Choroid plexus epithelial cell (primary cell): Measurements from ENCODE around the gene STKLD1.

ENCODE experiments used
- DNase-seq: peaks from one replicate; pipeline ENCODE4 v3.0.0-alpha.2; 2010; ENCODE audit warnings: low read depth
- H3K4me3 ChIP-seq: 2 replicates; pipeline ENCODE4 v1.5.1; 2011; ENCODE audit warnings: low read depth, mild to moderate bottlenecking, control low read depth, low read length, moderate library complexity
- TF ChIP-seq, protein P1 (sequence below): conservative IDR thresholded peaks from 2 replicates; pipeline ENCODE4 v1.5.1; 2011; ENCODE audit warnings: low read depth, mild to moderate bottlenecking, control low read depth, inconsistent platforms, low read length, moderate library complexity

Gene STKLD1

DNA sequence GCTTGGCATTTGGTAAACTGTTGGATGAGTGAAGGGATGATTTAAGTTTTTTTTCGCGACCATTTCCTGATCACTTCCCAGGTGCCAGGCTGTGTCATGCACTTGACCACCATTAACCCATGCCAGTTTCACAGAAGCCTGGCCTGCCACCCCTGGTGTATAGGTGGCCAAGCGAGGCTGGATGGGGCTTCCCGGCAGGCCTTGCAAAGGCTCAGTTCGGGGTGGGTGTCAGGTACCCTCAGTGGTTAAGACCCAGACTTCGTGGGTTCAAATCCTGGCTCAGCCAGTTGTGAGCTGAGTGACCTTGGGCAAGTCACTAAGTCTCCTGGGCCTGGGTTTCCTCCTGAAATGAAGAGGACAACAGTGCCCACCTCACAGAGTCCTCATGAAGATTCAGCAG is 30.6 kb upstream of the STKLD1 start:
- TF ChIP-seq, protein P1, sequence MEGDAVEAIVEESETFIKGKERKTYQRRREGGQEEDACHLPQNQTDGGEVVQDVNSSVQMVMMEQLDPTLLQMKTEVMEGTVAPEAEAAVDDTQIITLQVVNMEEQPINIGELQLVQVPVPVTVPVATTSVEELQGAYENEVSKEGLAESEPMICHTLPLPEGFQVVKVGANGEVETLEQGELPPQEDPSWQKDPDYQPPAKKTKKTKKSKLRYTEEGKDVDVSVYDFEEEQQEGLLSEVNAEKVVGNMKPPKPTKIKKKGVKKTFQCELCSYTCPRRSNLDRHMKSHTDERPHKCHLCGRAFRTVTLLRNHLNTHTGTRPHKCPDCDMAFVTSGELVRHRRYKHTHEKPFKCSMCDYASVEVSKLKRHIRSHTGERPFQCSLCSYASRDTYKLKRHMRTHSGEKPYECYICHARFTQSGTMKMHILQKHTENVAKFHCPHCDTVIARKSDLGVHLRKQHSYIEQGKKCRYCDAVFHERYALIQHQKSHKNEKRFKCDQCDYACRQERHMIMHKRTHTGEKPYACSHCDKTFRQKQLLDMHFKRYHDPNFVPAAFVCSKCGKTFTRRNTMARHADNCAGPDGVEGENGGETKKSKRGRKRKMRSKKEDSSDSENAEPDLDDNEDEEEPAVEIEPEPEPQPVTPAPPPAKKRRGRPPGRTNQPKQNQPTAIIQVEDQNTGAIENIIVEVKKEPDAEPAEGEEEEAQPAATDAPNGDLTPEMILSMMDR, result no peak
- DNase-seq, result no peak
- no peak overlapping the region for H3K4me3 ChIP-seq

DNA sequence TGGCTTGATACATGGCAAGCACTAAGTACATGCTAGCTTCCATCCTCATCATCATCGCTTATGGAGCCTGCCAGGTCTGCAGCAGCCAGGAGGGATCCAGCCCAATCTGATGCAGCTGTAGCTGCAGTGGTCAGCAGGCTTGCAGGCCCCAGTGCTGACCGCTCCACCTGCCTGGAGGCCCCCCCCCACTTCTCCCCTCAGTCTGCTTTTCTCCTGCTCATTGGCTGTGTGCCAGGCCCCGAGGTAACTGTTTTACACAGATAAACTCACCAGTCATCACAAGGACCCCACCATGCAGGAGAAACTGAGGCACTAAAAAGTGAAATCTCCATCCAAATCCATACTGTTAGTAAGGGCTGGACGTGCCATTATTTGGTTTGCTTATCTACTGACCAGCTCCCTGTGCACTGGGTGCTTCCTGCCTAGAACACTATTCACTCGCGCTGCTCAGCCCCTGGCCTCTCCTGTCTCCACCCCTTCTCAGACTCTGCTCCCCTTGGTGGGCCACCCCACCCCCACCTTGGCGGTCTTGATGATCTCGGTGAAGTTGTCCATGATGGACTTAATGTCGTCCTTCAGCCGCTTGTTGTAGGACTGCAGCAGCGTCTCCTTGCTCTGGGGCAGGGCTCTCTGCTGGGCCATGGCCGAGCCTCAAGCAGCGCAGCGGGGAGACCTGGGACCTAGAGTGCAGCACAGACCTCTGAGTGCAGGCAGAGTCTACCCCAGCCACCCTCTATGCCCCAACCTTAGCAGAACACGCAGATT is 30.0 kb upstream of the STKLD1 start:
- H3K4me3 ChIP-seq, result peak overlapping the region; percentile 83
- TF ChIP-seq, protein P1, result no peak
- no peak for DNase-seq

DNA sequence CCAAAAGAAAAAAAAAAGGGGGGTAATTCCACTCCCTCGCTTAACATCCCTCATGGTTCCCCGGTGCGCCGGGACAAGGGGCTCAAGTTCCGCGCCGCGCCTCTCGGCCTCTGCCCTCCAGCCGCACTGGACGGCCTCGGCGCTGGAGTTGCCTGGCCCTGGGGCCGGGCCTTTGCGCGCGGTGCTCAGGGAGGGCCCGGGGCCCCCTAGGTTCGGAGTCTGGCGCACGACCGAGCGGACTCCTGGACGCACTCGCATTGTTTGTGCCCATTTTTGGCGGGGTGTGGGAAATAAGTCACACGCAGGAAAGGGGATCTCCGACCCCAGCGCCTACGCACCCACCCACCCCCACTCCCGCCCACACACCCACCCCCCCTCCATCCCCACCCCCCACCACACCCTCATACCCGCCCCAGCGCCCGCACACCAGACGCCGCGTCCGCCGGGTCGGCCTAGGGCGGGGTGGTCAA is 28.6 kb upstream of the STKLD1 start:
- peak overlapping the region; percentile 83 for H3K4me3 ChIP-seq
- TF ChIP-seq, protein P1, result no peak
- peak; percentile 20 for DNase-seq

DNA sequence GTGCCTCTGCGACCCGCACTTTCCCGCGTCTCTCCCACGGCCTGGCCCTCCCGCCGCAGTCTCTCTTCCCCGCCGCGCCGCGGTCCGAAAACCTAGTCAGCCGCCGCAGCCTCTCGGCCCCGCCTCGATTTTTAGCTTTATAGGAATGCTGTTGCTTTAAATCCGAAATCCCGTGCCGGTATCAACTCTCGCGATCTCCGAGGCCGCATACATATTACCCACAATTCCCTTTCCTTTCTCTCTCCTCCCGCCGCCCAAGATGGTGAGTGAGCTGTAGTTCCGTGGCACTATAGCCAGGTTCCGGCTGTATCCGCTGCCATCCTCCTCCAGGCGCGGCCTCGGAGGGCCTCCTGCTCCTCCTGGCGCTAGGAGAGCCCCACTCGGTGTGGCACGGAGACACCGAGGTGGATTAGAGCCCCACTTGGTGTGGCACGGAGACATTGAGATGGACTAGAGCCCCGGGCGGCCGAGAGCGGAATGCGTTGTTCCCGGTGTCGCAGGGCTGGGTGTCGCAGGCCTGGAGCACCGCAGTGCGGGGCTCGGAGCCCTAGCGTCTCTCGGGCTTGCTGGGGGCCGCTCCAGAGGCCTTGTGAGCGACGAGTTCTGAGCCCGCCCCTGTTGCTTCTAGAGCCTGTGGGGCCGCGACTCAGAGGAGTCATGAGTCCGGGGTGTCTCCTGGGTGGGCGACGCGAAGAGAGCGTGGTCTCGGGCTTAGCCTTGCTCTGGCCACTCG is 28.0 kb upstream of the STKLD1 start, which contains the start of the genes MED22 and RPL7A:
TSS of gene MED22 (minus strand) at position 147 of the 733 bp plus-strand sequence. CDS start 1,469 bp downstream, outside the sequence.
TSS of gene RPL7A (plus strand) at position 234 of the 733 bp plus-strand sequence. CDS start at position 260, 26 bp downstream.
- TF ChIP-seq, protein P1, result no peak
- peak within 1 kb of the TSS; percentile 83 for H3K4me3 ChIP-seq
- DNase-seq, result peak; percentile 98

- DNase-seq, result peak; percentile 15
- TF ChIP-seq, protein P1, result no peak
- peak overlapping the region; percentile 83 for H3K4me3 ChIP-seq
Observed at GRCh38 chr9:133348718-133349573, 27.2 kb upstream of the STKLD1 start.

GRCh38 chr9:133349965-133350616 is 26.1 kb upstream of the STKLD1 start:
- peak overlapping the region; percentile 83 for H3K4me3 ChIP-seq
- TF ChIP-seq, protein P1, result no peak
- no peak for DNase-seq
